ENCODE measurements around the gene TRIB2.

Gene TRIB2

DNA sequence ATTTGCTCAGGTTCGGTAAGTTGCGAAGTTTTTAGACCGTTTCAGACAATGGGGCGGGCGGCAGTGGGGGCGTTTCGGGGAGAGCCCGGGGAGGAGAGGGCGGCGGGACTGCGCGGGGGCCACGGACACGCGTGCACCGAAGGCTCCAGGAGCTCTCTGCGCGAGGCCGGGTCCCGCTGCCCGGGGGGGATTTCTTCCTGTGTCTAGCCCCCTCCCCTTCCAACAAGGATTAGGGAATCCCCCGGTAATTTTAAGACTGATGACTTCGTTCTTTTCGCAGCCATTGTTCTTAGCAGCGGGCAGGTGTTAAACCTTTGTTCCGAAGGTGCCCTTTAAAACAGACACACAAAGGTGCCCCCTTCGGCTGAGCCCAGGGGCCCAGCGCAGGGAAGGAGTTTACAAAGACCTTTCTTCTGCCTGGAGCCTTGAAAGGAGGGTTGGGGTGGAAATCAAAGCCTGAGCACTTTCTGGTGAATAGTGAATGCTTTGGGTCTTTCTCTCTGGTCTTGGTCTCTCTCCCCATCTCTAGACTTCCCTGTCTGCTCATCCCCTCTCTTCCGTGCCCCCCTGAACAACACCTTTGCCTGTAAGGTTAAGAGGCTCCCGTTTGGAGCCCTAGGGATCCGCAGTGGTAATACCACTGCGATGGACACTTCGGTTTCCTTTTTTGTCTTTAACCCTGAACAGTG, 2.1 kb downstream of the TRIB2 start:
- POLR2A ChIA-PET: no interaction called here
- DNase-seq (ENCODE audit: extremely low spot score): no peak
- TF ChIP-seq FOXA1 (IDR thresholded peaks at IDR 0.05) (no peak), ELF4 (IDR thresholded peaks at IDR 0.05) (no peak), ZNF384 (IDR thresholded peaks at IDR 0.05) (no peak), TARDBP (IDR thresholded peaks at IDR 0.05) (no peak)
- TF ChIP-seq, protein P1, sequence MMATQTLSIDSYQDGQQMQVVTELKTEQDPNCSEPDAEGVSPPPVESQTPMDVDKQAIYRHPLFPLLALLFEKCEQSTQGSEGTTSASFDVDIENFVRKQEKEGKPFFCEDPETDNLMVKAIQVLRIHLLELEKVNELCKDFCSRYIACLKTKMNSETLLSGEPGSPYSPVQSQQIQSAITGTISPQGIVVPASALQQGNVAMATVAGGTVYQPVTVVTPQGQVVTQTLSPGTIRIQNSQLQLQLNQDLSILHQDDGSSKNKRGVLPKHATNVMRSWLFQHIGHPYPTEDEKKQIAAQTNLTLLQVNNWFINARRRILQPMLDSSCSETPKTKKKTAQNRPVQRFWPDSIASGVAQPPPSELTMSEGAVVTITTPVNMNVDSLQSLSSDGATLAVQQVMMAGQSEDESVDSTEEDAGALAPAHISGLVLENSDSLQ (IDR thresholded peaks at IDR 0.05): no peak
- CTCF ChIA-PET: interaction anchor here (1.0 kb wide), 1 partner anchor 288 kb away, joined by 4 read pairs; no protein-coding TSS in a partner anchor

DNA sequence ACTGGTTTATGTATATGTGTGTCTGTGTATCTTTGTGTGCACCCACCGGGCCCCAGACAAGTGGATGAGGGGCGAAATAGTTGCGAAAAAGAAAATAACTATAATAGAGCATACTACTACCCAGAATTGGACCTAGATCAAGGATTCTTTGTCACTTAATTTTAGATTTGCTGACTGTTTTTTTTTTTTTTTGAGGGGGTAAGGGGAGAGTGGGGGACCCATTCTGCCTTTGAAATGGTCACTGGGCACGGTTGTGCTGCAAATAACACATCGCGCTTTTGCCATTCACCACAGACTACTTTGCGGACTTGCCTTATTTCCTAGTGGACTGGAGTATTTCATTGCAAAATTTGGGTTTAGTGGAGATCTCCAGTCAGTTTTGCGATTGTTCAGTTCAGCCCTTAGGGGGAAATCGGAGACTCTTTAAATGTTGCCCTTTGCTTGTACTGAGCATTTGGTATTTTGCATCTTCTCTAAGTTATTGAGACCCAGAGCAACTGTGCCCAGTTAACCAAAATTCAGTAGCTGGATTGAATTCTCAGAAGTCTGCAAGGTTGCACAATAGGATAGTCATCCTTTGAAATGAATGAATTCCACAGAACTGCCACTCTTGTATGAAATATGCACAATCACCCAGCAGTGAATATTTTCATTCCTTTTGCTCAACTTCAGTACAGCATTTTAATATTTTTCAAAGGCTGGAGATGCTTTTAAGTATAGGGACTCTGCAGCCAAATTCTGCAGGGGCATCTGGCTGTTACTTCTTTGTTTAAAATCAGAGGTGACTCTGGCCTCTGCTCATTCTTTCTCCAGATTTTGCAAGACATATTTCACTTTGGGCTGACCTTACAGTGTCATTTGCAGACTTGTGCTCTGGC, 2.9 kb downstream of the TRIB2 start:
- DNase-seq (ENCODE audit: extremely low spot score): no peak
- ChIA-PET CTCF (interaction anchor here (0.6 kb wide), 2 partner anchors 211 to 552 kb away, joined by 3 read pairs; no protein-coding TSS in a partner anchor), POLR2A (no interaction called here)
- TF ChIP-seq SUZ12 (IDR thresholded peaks at IDR 0.05) (no peak), CTBP1 (IDR thresholded peaks at IDR 0.05; ENCODE audit: borderline replicate concordance) (no peak), TARDBP (IDR thresholded peaks at IDR 0.05) (no peak), L3MBTL2 (conservative IDR thresholded peaks at IDR 0.05) (no peak)
- TF ChIP-seq, protein P1 (IDR thresholded peaks at IDR 0.05): no peak

DNA sequence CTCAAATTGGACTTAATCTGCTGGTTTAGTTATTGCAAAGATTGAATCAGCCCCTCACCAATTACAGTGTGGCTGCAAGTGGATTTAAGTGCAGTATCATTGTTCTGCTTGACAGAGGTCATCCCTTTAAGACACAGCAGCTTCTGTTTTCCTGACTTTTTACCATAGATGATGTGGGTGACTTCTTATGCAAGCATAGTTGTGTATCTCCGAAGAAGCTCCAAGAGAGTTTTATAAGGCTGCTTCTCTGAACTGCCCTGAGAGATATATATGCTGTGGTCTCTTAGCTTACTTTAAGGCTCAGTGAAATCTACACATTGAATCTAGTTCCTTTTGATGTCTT, 3.5 kb downstream of the TRIB2 start:
- POLR2A ChIA-PET: no interaction called here

DNA sequence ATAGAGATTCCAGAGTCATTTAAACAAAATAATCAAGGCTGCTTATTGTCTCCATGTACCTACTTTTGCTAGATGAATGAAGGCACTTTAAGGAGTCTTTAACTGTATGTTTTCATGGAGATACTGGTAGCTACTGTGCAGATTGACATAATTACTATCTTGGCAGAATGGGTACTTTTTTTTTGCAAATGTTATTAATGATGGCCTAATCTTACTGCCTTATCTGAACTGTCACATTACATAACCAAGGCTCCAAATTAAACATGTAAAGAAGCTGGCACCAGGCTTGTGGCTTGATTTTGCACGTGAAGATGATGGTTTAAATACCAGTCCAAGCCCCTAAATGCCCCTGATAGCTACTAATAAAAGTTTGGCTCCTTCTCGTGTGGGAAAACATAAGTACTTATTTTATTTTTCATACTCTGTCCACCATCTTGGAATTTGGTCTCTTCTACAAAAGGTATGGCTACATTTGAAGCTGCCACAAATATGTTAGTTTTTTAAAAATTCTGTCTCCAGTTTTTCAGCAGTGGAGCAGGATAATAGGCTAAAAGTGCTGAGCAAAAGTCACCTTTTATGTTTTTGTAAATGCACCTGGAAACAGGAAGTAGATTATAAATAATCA, 4.1 kb downstream of the TRIB2 start:
- TF ChIP-seq NFRKB (IDR thresholded peaks at IDR 0.05) (no peak), BHLHE40 (IDR thresholded peaks at IDR 0.05; ENCODE audit: borderline replicate concordance) (no peak), FOXM1 (IDR thresholded peaks at IDR 0.05; ENCODE audit: borderline replicate concordance) (no peak)
- ChIA-PET CTCF (interaction anchor here (1.0 kb wide), 1 partner anchor 208 kb away, joined by 4 read pairs; no protein-coding TSS in a partner anchor), POLR2A (no interaction called here)
- no peak for DNase-seq (ENCODE audit: extremely low spot score)

More for the DNA sequence above, 3.5 kb downstream of the TRIB2 start:
- no peak for DNase-seq (ENCODE audit: extremely low spot score)
- TF ChIP-seq SUZ12 (IDR thresholded peaks at IDR 0.05): no peak
- CTCF ChIA-PET: interaction anchor here (0.6 to 1.0 kb wide), 3 partner anchors 209 to 553 kb away, joined by 3 to 4 read pairs (median 3); no protein-coding TSS in a partner anchor

DNA sequence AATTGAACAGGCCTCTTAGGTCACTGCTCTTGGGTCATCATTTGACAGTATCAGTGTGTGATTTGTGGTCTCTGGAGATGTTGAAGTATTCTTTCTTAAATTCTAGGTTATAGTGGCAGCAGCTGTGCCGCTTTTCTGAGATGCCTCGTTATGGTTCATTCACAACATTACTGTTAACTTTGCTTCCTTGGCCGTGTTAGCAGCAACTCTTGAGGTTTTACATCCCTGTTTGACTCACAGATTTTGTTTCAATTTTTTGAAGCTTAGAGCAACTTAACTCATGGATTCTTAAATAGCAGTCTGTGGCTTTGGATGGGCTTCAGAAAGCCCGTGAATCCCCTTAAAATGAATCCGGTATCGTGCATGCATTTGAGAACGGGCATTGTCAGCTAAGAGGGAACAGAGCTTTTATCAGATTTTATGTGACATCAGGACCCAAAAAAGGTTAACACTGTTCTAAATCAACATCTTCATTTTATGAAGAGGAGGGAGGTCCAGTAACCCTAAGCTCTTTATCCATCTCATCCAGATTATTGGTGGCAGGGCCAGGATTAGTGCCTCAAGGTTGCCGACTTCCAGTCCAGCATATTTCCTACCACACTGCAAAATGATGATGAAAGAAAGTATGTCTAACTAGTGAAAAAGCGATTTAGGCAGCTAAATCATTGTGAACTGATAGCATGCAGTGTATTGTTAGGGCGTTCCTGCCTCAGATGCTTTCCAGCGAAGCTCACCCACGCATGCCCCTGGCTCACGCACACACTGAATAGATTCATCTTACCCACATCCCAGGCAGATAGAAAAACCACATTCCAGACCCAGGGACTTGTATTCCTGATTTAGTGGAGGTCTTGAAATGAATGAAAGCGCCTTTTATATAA, 5.1 kb downstream of the TRIB2 start:
- no peak for DNase-seq (ENCODE audit: extremely low spot score)
- TF ChIP-seq, protein P1 (IDR thresholded peaks at IDR 0.05): no peak
- TF ChIP-seq BHLHE40 (IDR thresholded peaks at IDR 0.05; ENCODE audit: borderline replicate concordance) (no peak), NFRKB (IDR thresholded peaks at IDR 0.05) (no peak), TARDBP (IDR thresholded peaks at IDR 0.05) (no peak)
- CTCF ChIA-PET: no interaction called here
- POLR2A ChIA-PET: no interaction called here

DNA sequence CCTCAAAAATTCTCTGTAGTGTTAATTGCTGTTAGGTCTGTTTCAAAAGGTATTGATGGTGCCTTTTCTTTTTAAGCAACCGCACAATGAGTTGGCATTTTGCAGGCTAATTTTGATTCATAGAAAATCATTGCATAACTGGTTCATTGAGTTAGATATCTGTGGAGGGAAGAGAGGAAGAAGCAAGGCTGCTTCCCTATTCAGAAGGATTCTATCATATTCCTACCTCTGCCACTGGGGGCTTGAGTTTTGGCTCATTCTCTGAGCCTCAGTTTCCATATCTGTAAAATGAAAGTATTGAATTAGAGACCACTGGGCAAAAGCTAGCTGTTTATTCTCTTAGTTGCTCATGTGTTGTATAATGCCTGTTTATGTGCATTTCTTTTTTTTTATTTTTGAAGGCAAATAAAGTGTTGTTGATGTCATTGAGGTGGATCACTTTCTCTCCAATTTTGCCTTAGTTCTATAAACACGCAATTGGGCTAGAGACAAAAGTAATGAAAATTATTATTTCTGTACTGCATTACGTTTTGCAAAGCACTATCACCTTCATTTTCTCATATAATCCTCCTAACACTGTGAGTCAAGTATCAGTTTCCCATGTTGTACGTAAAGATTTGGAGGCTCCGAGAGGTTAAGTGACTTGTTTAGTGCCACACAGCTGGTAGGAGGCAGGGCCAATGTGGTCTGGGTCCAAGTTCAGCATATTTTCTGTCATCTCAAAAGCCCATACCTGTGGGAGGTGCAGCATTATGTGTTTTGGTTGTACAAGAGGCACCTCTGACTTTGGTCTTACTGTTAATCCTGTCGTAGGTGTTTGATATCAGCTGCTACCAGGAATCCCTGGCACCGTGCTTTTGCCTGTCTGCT, 5.9 kb downstream of the TRIB2 start:
- POLR2A ChIA-PET: no interaction called here
- CTCF ChIA-PET: no interaction called here
- no peak for TF ChIP-seq ARNT (IDR thresholded peaks at IDR 0.05)
- TF ChIP-seq SP1 (IDR thresholded peaks at IDR 0.05): no peak
- TF ChIP-seq TARDBP (IDR thresholded peaks at IDR 0.05): no peak
- no peak for TF ChIP-seq FOXA1 (IDR thresholded peaks at IDR 0.05)
- no peak for TF ChIP-seq LEF1 (IDR thresholded peaks at IDR 0.05; ENCODE audit: borderline replicate concordance)
- no peak for TF ChIP-seq ELF4 (IDR thresholded peaks at IDR 0.05)
- no peak for TF ChIP-seq ZNF384 (IDR thresholded peaks at IDR 0.05)
- DNase-seq (ENCODE audit: extremely low spot score): no peak
